HT-29 (cell line): Measurements from ENCODE around the gene PARP16. TPM values are rescaled to one million over a fixed set of nuclear protein-coding genes. Genes with fewer than 3 reads are reported as not detected.

Experiments used
- DNase-seq: peaks from one replicate; pipeline ENCODE4 v3.0.0-alpha.2; 2015; ENCODE audit warnings: low spot score
- total RNA-seq: library from RNA; depleted of rRNA; stranded (reverse); fragments of >200 nt; shearing (Covaris generic); gene quantifications from 2 replicates; pipeline ENCODE4 v1.2.3, GENCODE V29; 2014

Gene PARP16
- total RNA-seq, 1 experiment from 2014 or later, result 4.6 TPM

GRCh38 chr15:65311760-65312159, 25.1 kb upstream of the PARP16 start:
- no peak for DNase-seq

GRCh38 chr15:65310431-65311137, 23.9 kb upstream of the PARP16 start:
- no peak for DNase-seq

GRCh38 chr15:65309882-65310418, 23.3 kb upstream of the PARP16 start:
- no peak for DNase-seq

GRCh38 chr15:65307978-65308377, 21.3 kb upstream of the PARP16 start:
- no peak for DNase-seq

GRCh38 chr15:65306551-65306950, 19.9 kb upstream of the PARP16 start:
- no peak for DNase-seq

GRCh38 chr15:65305776-65306175, 19.1 kb upstream of the PARP16 start:
- DNase-seq, result no peak

- DNase-seq, result no peak
Measured at GRCh38 chr15:65305150-65305758, 18.6 kb upstream of the PARP16 start.

GRCh38 chr15:65304381-65305149, 17.9 kb upstream of the PARP16 start, which contains the start of gene RNU5B-1:
TSS of gene RNU5B-1 (plus strand) at chr15:65304677.
- peak; percentile 99 for DNase-seq

- peak; percentile 85 for DNase-seq
Measured at GRCh38 chr15:65303687-65304380, 17.2 kb upstream of the PARP16 start.

- no peak for DNase-seq
Measured at GRCh38 chr15:65302061-65302460, 15.4 kb upstream of the PARP16 start.

- DNase-seq, result no peak
Measured at GRCh38 chr15:65300924-65301441, 14.3 kb upstream of the PARP16 start.

- no peak for DNase-seq
Measured at GRCh38 chr15:65298731-65299130, 12.0 kb upstream of the PARP16 start.

GRCh38 chr15:65292938-65293518, 6.3 kb upstream of the PARP16 start:
- DNase-seq, result no peak

GRCh38 chr15:65290228-65290627, 3.5 kb upstream of the PARP16 start:
- no peak for DNase-seq

GRCh38 chr15:65289261-65289854, 2.7 kb upstream of the PARP16 start:
- no peak for DNase-seq

GRCh38 chr15:65287520-65287855, 805 bp upstream of the PARP16 start:
- DNase-seq, result no peak

GRCh38 chr15:65286069-65286703, 497 bp downstream of the PARP16 start:
- peak; percentile 59 for DNase-seq

GRCh38 chr15:65285291-65286068, 1.2 kb downstream of the PARP16 start:
- no peak for DNase-seq

GRCh38 chr15:65278480-65278879, 8.2 kb downstream of the PARP16 start:
- DNase-seq, result no peak
